GM21447 (cell line): ENCODE measurements around the gene RGL1.

ENCODE experiments used
- ATAC-seq: cut with Tn5 transposase; IDR thresholded peaks from one replicate; pipeline ENCODE4 v1.9.1; 2021; ENCODE audit not compliant: unreplicated experiment

Gene RGL1

GRCh38 chr1:183863852-183864251 lies 58.9 kb downstream of the RGL1 start:
- ATAC-seq = no peak

GRCh38 chr1:183864611-183865010 lies 59.7 kb downstream of the RGL1 start:
- ATAC-seq = no peak

- ATAC-seq = no peak
Observed at GRCh38 chr1:183869230-183869629, 64.3 kb downstream of the RGL1 start.

GRCh38 chr1:183869664-183870063 lies 64.7 kb downstream of the RGL1 start:
- ATAC-seq = no peak

GRCh38 chr1:183870351-183871077 lies 65.6 kb downstream of the RGL1 start:
- ATAC-seq = no peak

- no peak for ATAC-seq
Observed at GRCh38 chr1:183871142-183871541, 66.2 kb downstream of the RGL1 start.

GRCh38 chr1:183871601-183872000 lies 66.7 kb downstream of the RGL1 start:
- no peak for ATAC-seq

GRCh38 chr1:183872403-183872802 lies 67.5 kb downstream of the RGL1 start:
- no peak for ATAC-seq

GRCh38 chr1:183873642-183874041 lies 68.7 kb downstream of the RGL1 start:
- no peak for ATAC-seq

GRCh38 chr1:183876309-183876708 lies 71.4 kb downstream of the RGL1 start:
- ATAC-seq = no peak

- no peak for ATAC-seq
Observed at GRCh38 chr1:183877053-183877720, 72.3 kb downstream of the RGL1 start.

GRCh38 chr1:183879494-183879893 lies 74.6 kb downstream of the RGL1 start:
- ATAC-seq = no peak

- no peak for ATAC-seq
Observed at GRCh38 chr1:183879966-183880365, 75.0 kb downstream of the RGL1 start.

- no peak for ATAC-seq
Observed at GRCh38 chr1:183880531-183881243, 75.8 kb downstream of the RGL1 start.

GRCh38 chr1:183881387-183882131 lies 76.6 kb downstream of the RGL1 start:
- ATAC-seq = no peak

GRCh38 chr1:183882335-183883167 lies 77.6 kb downstream of the RGL1 start:
- no peak for ATAC-seq

- no peak for ATAC-seq
Observed at GRCh38 chr1:183883623-183884022, 78.7 kb downstream of the RGL1 start.

GRCh38 chr1:183884526-183884925 lies 79.6 kb downstream of the RGL1 start:
- ATAC-seq = no peak

GRCh38 chr1:183885142-183885735 lies 80.3 kb downstream of the RGL1 start:
- no peak for ATAC-seq
